Aorta (tissue), 5 donors: ENCODE data around the gene ZBTB8A. TPM values are rescaled to one million over a fixed set of nuclear protein-coding genes. Genes with fewer than 3 reads are reported as not detected.
A peak's percentile ranks its signal among the peaks of the same experiment; 100 is the strongest.

Experiments
- ATAC-seq: fragments of 200-7000 bp; cut with Tn5 transposase; one replicate; pipeline ENCODE4 v1.9.1; 2022; ENCODE audit warnings: moderate library complexity; ENCODE audit not compliant: low FRiP score
- DNase-seq, 2 donors: peaks; one replicate each; pipeline ENCODE4 v3.0.0-alpha.2; 2020
- H3K27ac ChIP-seq, 2 donors: one replicate each; pipeline ENCODE4 v1.5.1; 2013; ENCODE audit warnings: low read length in 2 of 2, mild to moderate bottlenecking in 2 of 2, moderate library complexity in 2 of 2, control low read depth in 1 of 2, inconsistent platforms in 1 of 2, low read depth in 1 of 2
- H3K27me3 ChIP-seq, 2 donors: one replicate each; pipeline ENCODE4 v1.6.1; 2013; ENCODE audit warnings: control low read depth in 1 of 2, low read length in 1 of 2, mild to moderate bottlenecking in 1 of 2, moderate library complexity in 1 of 2; ENCODE audit not compliant: insufficient read depth in 2 of 2, control insufficient read depth in 1 of 2
- H3K36me3 ChIP-seq, 2 donors: one replicate each; pipeline ENCODE4 v1.6.1; 2013; ENCODE audit warnings: control low read depth in 1 of 2, low read length in 1 of 2, mild to moderate bottlenecking in 1 of 2; ENCODE audit not compliant: insufficient read depth in 2 of 2, control insufficient read depth in 1 of 2
- H3K4me1 ChIP-seq, 2 donors: one replicate each; pipeline ENCODE4 v1.6.1; 2013; ENCODE audit warnings: low read length in 2 of 2, control low read depth in 1 of 2, mild to moderate bottlenecking in 1 of 2, moderate library complexity in 1 of 2; ENCODE audit not compliant: insufficient read depth in 2 of 2, control insufficient read depth in 1 of 2
- H3K4me3 ChIP-seq, 2 donors: one replicate each; pipeline ENCODE4 v1.5.1; 2013; ENCODE audit warnings: low read length in 2 of 2, control low read depth in 1 of 2, mild to moderate bottlenecking in 1 of 2
- H3K9me3 ChIP-seq: one replicate; pipeline ENCODE4 v1.6.1; 2013; ENCODE audit warnings: mild to moderate bottlenecking, low read length; ENCODE audit not compliant: control insufficient read depth
- WGBS, 2 donors: extraction: QIAGEN DNeasy Blood & Tissue Kit; methylation state at CpG; one replicate each; pipeline ENCODE4 v1.1.7; 2013; 5-methylcytosine and 5-hydroxymethylcytosine counted together
- intact Hi-C, 2 donors: fragments of 100-400 bp; cut with DNase I; formaldehyde crosslinking; loops; one replicate each; pipeline versions ENCODE4 v1.14.2 to v1.15.0; 2022
- polyA plus RNA-seq, 2 donors: library from polyadenylated mRNA; stranded (reverse); fragments of 200-250 nt; gene quantifications; one replicate each; pipeline ENCODE4 v1.2.3, GENCODE V29; 2013
- total RNA-seq, 2 donors: library from RNA; stranded (reverse); fragmentation: NEBNext Ultra II Directional; extraction: Animal tissue kit (Norgen Biotek cat#: 25700); gene quantifications; one replicate each; pipeline ENCODE4 v1.2.1, GENCODE V29; 2021
- donor health status: healthy with polysubstance abuse.
- donor health status: Bipolar disorder and iron deficiency.
- donor health status: DM: no; HTN: no; CAD: no.
- donor health status: DM: no; HTN: no; CAD: no.
- donor health status: DM: yes; HTN: yes; CAD: no.

ZBTB8A gene
- total and polyA plus RNA-seq, 4 donors, result 1.9 to 10.4 (median 5.3) TPM

DNA sequence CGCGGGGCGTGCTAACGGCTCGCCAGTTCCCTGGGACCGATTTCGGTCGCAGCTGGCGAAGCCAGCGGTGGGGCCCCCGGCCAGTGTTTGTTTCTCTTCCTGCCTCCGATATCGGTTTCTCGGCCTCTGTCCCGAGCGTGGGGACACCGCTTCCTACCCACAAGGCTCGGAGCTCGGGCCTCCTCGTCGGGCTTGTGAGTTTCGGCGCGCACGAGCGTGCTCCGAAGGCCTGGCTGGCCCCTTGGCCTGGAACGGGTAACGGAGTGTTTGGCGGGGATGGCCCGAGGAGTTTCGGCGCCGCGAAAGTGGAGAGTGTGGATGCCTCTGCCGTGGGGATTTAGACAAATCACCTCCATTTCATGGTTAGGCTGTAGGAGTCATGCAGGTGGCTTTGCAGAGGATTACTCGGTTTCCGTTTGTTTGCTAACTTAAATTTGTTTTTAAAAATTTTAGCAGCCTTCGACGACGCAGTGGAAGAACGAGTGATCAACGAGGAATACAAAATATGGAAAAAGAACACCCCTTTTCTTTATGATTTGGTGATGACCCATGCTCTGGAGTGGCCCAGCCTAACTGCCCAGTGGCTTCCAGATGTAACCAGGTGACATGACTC lies 112.3 kb downstream of the ZBTB8A start:
- peak overlapping the region; percentile 50 to 53 for H3K27ac ChIP-seq
- H3K9me3 ChIP-seq, result no peaks in the 10 kb centered on the region
- no peaks in the 10 kb centered on the region for H3K36me3 ChIP-seq
- H3K4me1 ChIP-seq, result peaks cover 0 to 4% of the 10 kb centered on the region in 2 donors
- 0 to 1% methylated on average over 40 to 43 of the region's 43 CpGs for WGBS, 2 donors
- intact Hi-C loops, result loop anchor here in 1 of 2 donors (2.0 kb wide), 1 partner anchor 51 kb away; the partner anchor contains the start of gene SYNC
- ATAC-seq (peak; percentile 44), DNase-seq (no peak)
- peak overlapping the region; percentile 5 to 69 for H3K4me3 ChIP-seq
- H3K27me3 ChIP-seq, result no peaks in the 10 kb centered on the region

- Histone ChIP-seq H3K27ac (no peak overlapping the region), H3K36me3 (peaks cover 0 to 2% of the 10 kb centered on the region in 2 donors), H3K4me3 (peak overlapping the region in 1 of 2 donors; percentile 69), H3K4me1 (peaks cover 0 to 4% of the 10 kb centered on the region in 2 donors), H3K9me3 (no peaks in the 10 kb centered on the region), H3K27me3 (no peaks in the 10 kb centered on the region)
- intact Hi-C loops, result no loop called here
- no peak for DNase-seq
- ATAC-seq, result no peak
- WGBS, 2 donors, result 86 to 88% methylated on average over 16 of the region's 16 CpGs
These were observed 113.2 kb downstream of the ZBTB8A start for GRCh38 chr1:32652244-32652962.

Other genes with a start within 250 kb of the ZBTB8A start
- gene HDAC1, start 247.3 kb upstream of the ZBTB8A start, total RNA-seq, result 10 to 100 TPM; 47.9 to 55.5 TPM
- 10 to 100 TPM; 37.2 to 65.5 TPM for gene HDAC1, start 247.3 kb upstream of the ZBTB8A start, polyA plus RNA-seq
- gene MARCKSL1, start 203.2 kb upstream of the ZBTB8A start, total RNA-seq, result 10 to 100 TPM; 31.0 to 34.7 TPM
- gene MARCKSL1, start 203.2 kb upstream of the ZBTB8A start, polyA plus RNA-seq, result 10 to 100 TPM in 1 of 2 donors, 1 to 10 TPM in 1; 4.7 to 10.1 TPM
- gene FAM229A, start 176.9 kb upstream of the ZBTB8A start, total RNA-seq, result 10 to 100 TPM in 1 of 2 donors, 1 to 10 TPM in 1; 6.5 to 11.7 TPM
- 10 to 100 TPM in 1 of 2 donors, 1 to 10 TPM in 1; 2.3 to 40.1 TPM for gene FAM229A, start 176.9 kb upstream of the ZBTB8A start, polyA plus RNA-seq
- gene TSSK3, start 176.9 kb upstream of the ZBTB8A start, total RNA-seq, result 1 to 10 TPM; 1.7 to 2.2 TPM
- under 1 TPM in 1 of 2 donors, not detected in 1; 0.41 TPM for gene TSSK3, start 176.9 kb upstream of the ZBTB8A start, polyA plus RNA-seq
- gene BSDC1, start 145.0 kb upstream of the ZBTB8A start, total RNA-seq, result 10 to 100 TPM; 55.2 to 62.8 TPM
- 10 to 100 TPM; 26.4 to 42.9 TPM for gene BSDC1, start 145.0 kb upstream of the ZBTB8A start, polyA plus RNA-seq
- under 1 TPM in 1 of 2 donors, not detected in 1; 0.03 TPM for gene ZBTB8B, start 74.4 kb upstream of the ZBTB8A start, total RNA-seq
- not detected for gene ZBTB8B, start 74.4 kb upstream of the ZBTB8A start, polyA plus RNA-seq
- gene ZBTB8OS, start 111.1 kb downstream of the ZBTB8A start, total RNA-seq, result 10 to 100 TPM; 36.3 to 37.8 TPM
- 10 to 100 TPM; 43.6 to 78.3 TPM for gene ZBTB8OS, start 111.1 kb downstream of the ZBTB8A start, polyA plus RNA-seq
- 100 to 1,000 TPM; 106 to 114 TPM for gene RBBP4, start 111.8 kb downstream of the ZBTB8A start, total RNA-seq
- 10 to 100 TPM; 31.4 to 41.3 TPM for gene RBBP4, start 111.8 kb downstream of the ZBTB8A start, polyA plus RNA-seq
- 10 to 100 TPM; 37.5 to 89.8 TPM for gene SYNC, start 163.3 kb downstream of the ZBTB8A start, total RNA-seq
- 10 to 100 TPM; 11.4 to 36.8 TPM for gene SYNC, start 163.3 kb downstream of the ZBTB8A start, polyA plus RNA-seq